ENCODE data around the gene TRIM66. TPM values are rescaled to one million over a fixed set of nuclear protein-coding genes. Genes with fewer than 3 reads are reported as not detected.

Gene TRIM66
- total and polyA plus RNA-seq, 2 experiments from 2014 or later: 1.0 to 3.3 TPM

GRCh38 chr11:8573777-8574176, 108.7 kb downstream of the TRIM66 start:
- Histone ChIP-seq H4K20me1 (replicated peaks; ENCODE audit: insufficient read depth) (no peaks in the 10 kb centered on the region), H3F3A (replicated peaks; ENCODE audit: low read depth) (no peaks in the 10 kb centered on the region), H2AFZ (no peak overlapping the region), H3K9me2 (ENCODE audit: insufficient read depth) (no peaks in the 10 kb centered on the region), H3K4me3 (no peak overlapping the region), H3K27ac (ENCODE audit: low read depth) (no peak overlapping the region), H3K79me2 (replicated peaks; ENCODE audit: insufficient read depth) (peaks cover 3% of the 10 kb centered on the region; the same call in 1 of the 2 replicates), H3K27me3 (ENCODE audit: insufficient read depth) (no peaks in the 10 kb centered on the region), H3K4me1 (ENCODE audit: insufficient read depth) (no peaks in the 10 kb centered on the region), H3K36me3 (ENCODE audit: insufficient read depth) (no peaks in the 10 kb centered on the region), H3K4me2 (no peak overlapping the region)
- peaks cover 5% of the 10 kb centered on the region; the same call in 2 of the 3 replicates for H3K9me3 Mint-ChIP-seq
- peaks cover 4% of the 10 kb centered on the region; the same call in 2 of the 3 replicates for H3K36me3 Mint-ChIP-seq (ENCODE audit: low read depth)
- no peak overlapping the region for H3K4me3 Mint-ChIP-seq
- H3K4me1 Mint-ChIP-seq: no peaks in the 10 kb centered on the region
- H3K27ac Mint-ChIP-seq: no peak overlapping the region
- H3K27me3 Mint-ChIP-seq (ENCODE audit: insufficient read depth, low read depth, poor library complexity): peaks cover 9% of the 10 kb centered on the region
- ATAC-seq (no peak), DNase-seq (ENCODE audit: low spot score) (no peak)
- TF ChIP-seq STAT1 (IDR thresholded peaks at IDR 0.05; ENCODE audit: unreplicated experiment) (no peak), POLR2AphosphoS5 (IDR thresholded peaks at IDR 0.05; ENCODE audit: low read depth) (no peak), EZH2phosphoT487 (IDR thresholded peaks at IDR 0.05; ENCODE audit: unreplicated experiment) (no peak), CTCF (conservative IDR thresholded peaks at IDR 0.05; ENCODE audit: low read depth in 2 of 2) (no peak), ETS1 (IDR thresholded peaks at IDR 0.05) (no peak), CREB1 (CRISPR knock-in tag; IDR thresholded peaks at IDR 0.05; ENCODE audit: low read depth) (no peak), JUNB (IDR thresholded peaks at IDR 0.05; ENCODE audit: unreplicated experiment) (no peak), ZNF462 (CRISPR knock-in tag; IDR thresholded peaks at IDR 0.05) (no peak), REST (IDR thresholded peaks at IDR 0.05; ENCODE audit: unreplicated experiment) (no peak), EZH2 (IDR thresholded peaks at IDR 0.05; ENCODE audit: low read depth, unreplicated experiment) (no peak)
